Neural progenitor cell (in vitro differentiated cells): ENCODE data around the gene APOE.

Experiments used
- CTCF ChIP-seq: fragments of 200-600 bp; sonication (generic); IDR thresholded peaks from 2 replicates; pipeline ENCODE4 v1.5.1; 2017; ENCODE audit warnings: antibody characterized with exemption, mild to moderate bottlenecking
- EZH2 ChIP-seq: fragments of 200-600 bp; sonication (generic); IDR thresholded peaks from 2 replicates; pipeline ENCODE4 v1.6.1; 2017; ENCODE audit warnings: antibody characterized with exemption, mild to moderate bottlenecking, moderate library complexity
- EZH2phosphoT487 ChIP-seq: fragments of 200-600 bp; sonication (generic); IDR thresholded peaks from 2 replicates; pipeline ENCODE4 v1.6.1; 2017; ENCODE audit warnings: antibody characterized with exemption

GRCh38 chr19:44951179-44952159 lies 45.9 kb downstream of the APOE start:
- peak; percentile 99 for TF ChIP-seq CTCF
- TF ChIP-seq EZH2, result no peak
- TF ChIP-seq EZH2phosphoT487, result no peak
